Measurements from ENCODE around the gene KIRREL3. TPM values are rescaled to one million over a fixed set of nuclear protein-coding genes. Genes with fewer than 3 reads are reported as not detected.

The KIRREL3 gene
- total and polyA plus RNA-seq, 9 of the 15 experiments (the other 6 are each of a cell fraction or from before 2014, with no cell fraction given): 0.04 to 0.10 TPM; not detected in 7

DNA sequence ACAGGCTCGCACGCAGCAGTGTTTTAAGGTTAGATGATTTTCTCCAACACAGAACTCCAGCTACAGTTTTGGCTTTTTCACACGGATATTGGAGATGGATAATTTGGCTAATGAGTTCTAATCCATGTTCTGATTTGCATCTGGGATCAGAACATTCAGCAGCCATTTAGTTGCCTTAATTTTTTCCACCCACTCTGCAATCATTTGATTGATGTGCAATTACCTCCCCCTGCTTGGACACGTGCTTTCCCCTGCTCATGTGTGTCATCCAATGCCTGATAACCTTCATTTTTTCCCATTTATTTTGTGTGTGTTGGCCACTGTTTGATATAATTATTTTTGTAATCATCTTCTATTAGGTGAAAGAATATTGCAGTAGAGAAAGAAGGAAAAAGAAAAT lies 387.3 kb downstream of the KIRREL3 start:
- Histone ChIP-seq H4K20me1 (replicated peaks; ENCODE audit: control insufficient read depth, insufficient read depth, low read length) (0 out of 2 replicates have a peak, but pooled peaks cover 5% of the 10 kb centered on the region), H3K4me1 (replicated peaks in 1 of 2; ENCODE audit: control insufficient read depth in 2 of 2, insufficient read depth in 2 of 2, low read length in 2 of 2) (no peaks in the 10 kb centered on the region), H3K9me1 (ENCODE audit: control insufficient read depth, insufficient read depth, low read length) (no peaks in the 10 kb centered on the region), H3K4me2 (ENCODE audit: insufficient read depth, low read length) (no peak overlapping the region), H3K27me3 (ENCODE audit: control insufficient read depth in 2 of 2, insufficient read depth in 2 of 2, low read length in 2 of 2) (peaks cover 8 to 18% of the 10 kb centered on the region in 2 experiments), H3K9ac (ENCODE audit: insufficient read depth in 1 of 2, low read depth in 2 of 2, low read length in 2 of 2) (no peak overlapping the region), H2AFZ (ENCODE audit: low read depth, low read length) (no peak overlapping the region), H3K79me2 (ENCODE audit: control insufficient read depth, insufficient read depth, low read length) (no peaks in the 10 kb centered on the region), H3K27ac (ENCODE audit: extremely low read depth, low read depth, low read length) (no peak overlapping the region), H3K4me3 (no peak overlapping the region), H3K36me3 (ENCODE audit: control insufficient read depth, insufficient read depth, low read length) (no peaks in the 10 kb centered on the region), H3K9me3 (replicated peaks; ENCODE audit: control insufficient read depth, insufficient read depth, low read depth, low read length) (no peaks in the 10 kb centered on the region)
- no peak for FAIRE-seq
- in situ Hi-C loops (cut with MboI) (loop anchor here (10.0 kb wide), 1 partner anchor 372 kb away; no protein-coding TSS in a partner anchor), intact Hi-C loops (cut with micrococcal nuclease) (no loop called here)
- POLR2A ChIA-PET: no interaction called here
- CTCF ChIA-PET (ENCODE audit: low intra/inter-chr PET ratio): no interaction called here
- BruUV-seq (replicated peaks): no TSS peak
- 1% methylated on average over 4 of the region's 4 CpGs for WGBS (ENCODE audit: insufficient coverage, low coverage, missing lambda C conversion rate)
- no peak for ATAC-seq
- DNase-seq (ENCODE audit: extremely low read depth in 1 of 4, low spot score in 3 of 4): no peak
- TF ChIP-seq ZNF589 (CRISPR knock-in tag; IDR thresholded peaks at IDR 0.05; ENCODE audit: low read depth): no peak
- TF ChIP-seq ZNF165 (CRISPR knock-in tag; IDR thresholded peaks at IDR 0.05; ENCODE audit: borderline replicate concordance): no peak
- no peak for TF ChIP-seq U2AF2 (optimal IDR thresholded peaks at IDR 0.05; ENCODE audit: low read depth, low read length)
- TF ChIP-seq KLF1 (tag; IDR thresholded peaks at IDR 0.05): no peak
- TF ChIP-seq, protein P1, sequence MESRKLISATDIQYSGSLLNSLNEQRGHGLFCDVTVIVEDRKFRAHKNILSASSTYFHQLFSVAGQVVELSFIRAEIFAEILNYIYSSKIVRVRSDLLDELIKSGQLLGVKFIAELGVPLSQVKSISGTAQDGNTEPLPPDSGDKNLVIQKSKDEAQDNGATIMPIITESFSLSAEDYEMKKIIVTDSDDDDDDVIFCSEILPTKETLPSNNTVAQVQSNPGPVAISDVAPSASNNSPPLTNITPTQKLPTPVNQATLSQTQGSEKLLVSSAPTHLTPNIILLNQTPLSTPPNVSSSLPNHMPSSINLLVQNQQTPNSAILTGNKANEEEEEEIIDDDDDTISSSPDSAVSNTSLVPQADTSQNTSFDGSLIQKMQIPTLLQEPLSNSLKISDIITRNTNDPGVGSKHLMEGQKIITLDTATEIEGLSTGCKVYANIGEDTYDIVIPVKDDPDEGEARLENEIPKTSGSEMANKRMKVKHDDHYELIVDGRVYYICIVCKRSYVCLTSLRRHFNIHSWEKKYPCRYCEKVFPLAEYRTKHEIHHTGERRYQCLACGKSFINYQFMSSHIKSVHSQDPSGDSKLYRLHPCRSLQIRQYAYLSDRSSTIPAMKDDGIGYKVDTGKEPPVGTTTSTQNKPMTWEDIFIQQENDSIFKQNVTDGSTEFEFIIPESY (CRISPR knock-in tag; IDR thresholded peaks at IDR 0.05): no peak
- TF ChIP-seq, protein P2, sequence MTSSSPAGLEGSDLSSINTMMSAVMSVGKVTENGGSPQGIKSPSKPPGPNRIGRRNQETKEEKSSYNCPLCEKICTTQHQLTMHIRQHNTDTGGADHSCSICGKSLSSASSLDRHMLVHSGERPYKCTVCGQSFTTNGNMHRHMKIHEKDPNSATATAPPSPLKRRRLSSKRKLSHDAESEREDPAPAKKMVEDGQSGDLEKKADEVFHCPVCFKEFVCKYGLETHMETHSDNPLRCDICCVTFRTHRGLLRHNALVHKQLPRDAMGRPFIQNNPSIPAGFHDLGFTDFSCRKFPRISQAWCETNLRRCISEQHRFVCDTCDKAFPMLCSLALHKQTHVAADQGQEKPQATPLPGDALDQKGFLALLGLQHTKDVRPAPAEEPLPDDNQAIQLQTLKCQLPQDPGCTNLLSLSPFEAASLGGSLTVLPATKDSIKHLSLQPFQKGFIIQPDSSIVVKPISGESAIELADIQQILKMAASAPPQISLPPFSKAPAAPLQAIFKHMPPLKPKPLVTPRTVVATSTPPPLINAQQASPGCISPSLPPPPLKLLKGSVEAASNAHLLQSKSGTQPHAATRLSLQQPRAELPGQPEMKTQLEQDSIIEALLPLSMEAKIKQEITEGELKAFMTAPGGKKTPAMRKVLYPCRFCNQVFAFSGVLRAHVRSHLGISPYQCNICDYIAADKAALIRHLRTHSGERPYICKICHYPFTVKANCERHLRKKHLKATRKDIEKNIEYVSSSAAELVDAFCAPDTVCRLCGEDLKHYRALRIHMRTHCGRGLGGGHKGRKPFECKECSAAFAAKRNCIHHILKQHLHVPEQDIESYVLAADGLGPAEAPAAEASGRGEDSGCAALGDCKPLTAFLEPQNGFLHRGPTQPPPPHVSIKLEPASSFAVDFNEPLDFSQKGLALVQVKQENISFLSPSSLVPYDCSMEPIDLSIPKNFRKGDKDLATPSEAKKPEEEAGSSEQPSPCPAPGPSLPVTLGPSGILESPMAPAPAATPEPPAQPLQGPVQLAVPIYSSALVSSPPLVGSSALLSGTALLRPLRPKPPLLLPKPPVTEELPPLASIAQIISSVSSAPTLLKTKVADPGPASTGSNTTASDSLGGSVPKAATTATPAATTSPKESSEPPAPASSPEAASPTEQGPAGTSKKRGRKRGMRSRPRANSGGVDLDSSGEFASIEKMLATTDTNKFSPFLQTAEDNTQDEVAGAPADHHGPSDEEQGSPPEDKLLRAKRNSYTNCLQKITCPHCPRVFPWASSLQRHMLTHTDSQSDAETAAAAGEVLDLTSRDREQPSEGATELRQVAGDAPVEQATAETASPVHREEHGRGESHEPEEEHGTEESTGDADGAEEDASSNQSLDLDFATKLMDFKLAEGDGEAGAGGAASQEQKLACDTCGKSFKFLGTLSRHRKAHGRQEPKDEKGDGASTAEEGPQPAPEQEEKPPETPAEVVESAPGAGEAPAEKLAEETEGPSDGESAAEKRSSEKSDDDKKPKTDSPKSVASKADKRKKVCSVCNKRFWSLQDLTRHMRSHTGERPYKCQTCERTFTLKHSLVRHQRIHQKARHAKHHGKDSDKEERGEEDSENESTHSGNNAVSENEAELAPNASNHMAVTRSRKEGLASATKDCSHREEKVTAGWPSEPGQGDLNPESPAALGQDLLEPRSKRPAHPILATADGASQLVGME (CRISPR knock-in tag; IDR thresholded peaks at IDR 0.05): no peak
- no peak for TF ChIP-seq ZNF263 (CRISPR knock-in tag; IDR thresholded peaks at IDR 0.05; ENCODE audit: borderline replicate concordance)
- TF ChIP-seq, protein P3, sequence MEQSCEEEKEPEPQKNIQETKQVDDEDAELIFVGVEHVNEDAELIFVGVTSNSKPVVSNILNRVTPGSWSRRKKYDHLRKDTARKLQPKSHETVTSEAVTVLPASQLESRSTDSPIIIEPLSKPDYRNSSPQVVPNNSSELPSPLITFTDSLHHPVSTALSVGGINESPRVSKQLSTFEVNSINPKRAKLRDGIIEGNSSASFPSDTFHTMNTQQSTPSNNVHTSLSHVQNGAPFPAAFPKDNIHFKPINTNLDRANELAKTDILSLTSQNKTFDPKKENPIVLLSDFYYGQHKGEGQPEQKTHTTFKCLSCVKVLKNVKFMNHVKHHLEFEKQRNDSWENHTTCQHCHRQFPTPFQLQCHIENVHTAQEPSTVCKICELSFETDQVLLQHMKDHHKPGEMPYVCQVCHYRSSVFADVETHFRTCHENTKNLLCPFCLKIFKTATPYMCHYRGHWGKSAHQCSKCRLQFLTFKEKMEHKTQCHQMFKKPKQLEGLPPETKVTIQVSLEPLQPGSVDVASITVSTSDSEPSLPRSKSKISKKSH (CRISPR knock-in tag; IDR thresholded peaks at IDR 0.05): no peak
- no peak for TF ChIP-seq ERF (CRISPR knock-in tag; IDR thresholded peaks at IDR 0.05)
- no peak for TF ChIP-seq ZNF778 (CRISPR knock-in tag; IDR thresholded peaks at IDR 0.05)
- TF ChIP-seq, protein P4, sequence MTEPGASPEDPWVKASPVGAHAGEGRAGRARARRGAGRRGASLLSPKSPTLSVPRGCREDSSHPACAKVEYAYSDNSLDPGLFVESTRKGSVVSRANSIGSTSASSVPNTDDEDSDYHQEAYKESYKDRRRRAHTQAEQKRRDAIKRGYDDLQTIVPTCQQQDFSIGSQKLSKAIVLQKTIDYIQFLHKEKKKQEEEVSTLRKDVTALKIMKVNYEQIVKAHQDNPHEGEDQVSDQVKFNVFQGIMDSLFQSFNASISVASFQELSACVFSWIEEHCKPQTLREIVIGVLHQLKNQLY (CRISPR knock-in tag; conservative IDR thresholded peaks at IDR 0.05): no peak

Measured in K562 (cell line).